Measurements from ENCODE around the gene HOXC9.
A peak's percentile ranks its signal among the peaks of the same experiment; 100 is the strongest.

The HOXC9 gene

DNA sequence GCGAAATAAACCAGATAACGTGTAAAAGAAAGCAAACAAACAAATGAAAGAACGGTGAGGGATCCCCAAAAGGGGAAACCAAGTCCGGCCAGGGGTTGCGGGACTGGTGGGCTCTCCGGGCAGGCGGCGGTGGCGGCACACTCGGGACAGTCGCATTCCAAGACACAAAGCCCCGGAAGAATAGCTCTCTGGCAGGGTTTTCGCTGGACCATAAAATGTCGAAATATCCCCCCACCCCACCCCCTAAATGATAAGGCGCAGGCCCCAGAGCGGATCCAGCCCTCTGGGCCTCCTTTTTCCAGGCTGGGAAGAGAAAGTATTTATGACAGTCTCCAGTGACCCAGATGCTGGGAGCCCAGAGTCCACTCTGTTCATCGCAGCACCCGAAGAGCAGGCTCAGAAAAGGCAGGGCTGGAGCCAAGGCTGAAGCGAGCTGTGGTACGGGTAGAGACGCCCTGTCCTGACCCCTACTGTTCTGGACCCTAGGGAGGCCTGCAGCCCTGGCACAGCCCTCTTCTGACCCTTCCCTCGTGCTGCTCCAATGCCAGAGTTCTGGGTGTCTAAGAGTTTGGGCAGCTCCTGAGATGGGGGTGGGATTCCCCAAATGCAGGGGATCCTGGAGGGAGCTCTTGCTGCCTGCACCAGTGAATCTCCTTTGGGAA lies 6.7 kb downstream of the HOXC9 start:
- H3K4me2 ChIP-seq (ENCODE audit: low read length), result peak overlapping the region; percentile 50; the same call in 1 of the 2 replicates
- H3K27me3 ChIP-seq (ENCODE audit: insufficient read depth, low read length), result 0 out of 2 replicates have a peak, but pooled peaks cover 6% of the 10 kb centered on the region
- no peaks in the 10 kb centered on the region for H4K20me1 ChIP-seq (ENCODE audit: insufficient read depth, low read length)
- no peak overlapping the region; the same call in 1 of the 2 replicates for H3K9ac ChIP-seq (ENCODE audit: low read length)
- no peak overlapping the region for H3K27ac ChIP-seq (ENCODE audit: low read depth, low read length, poor library complexity, severe bottlenecking)
- H3K4me1 ChIP-seq (ENCODE audit: insufficient read depth, low read length, severe bottlenecking), result peaks cover 6% of the 10 kb centered on the region
- TF ChIP-seq EZH2 (IDR thresholded peaks at IDR 0.05; ENCODE audit: borderline replicate concordance, low read length) (no peak), CTCF (IDR thresholded peaks at IDR 0.05; ENCODE audit: low read length) (no peak)
- no peaks in the 10 kb centered on the region for H3K36me3 ChIP-seq (ENCODE audit: insufficient read depth, low read length)
- H2AFZ ChIP-seq (ENCODE audit: low read length), result no peak overlapping the region
- no peaks in the 10 kb centered on the region for H3K79me2 ChIP-seq (ENCODE audit: insufficient read depth, low read length)
- no peak overlapping the region for H3K4me3 ChIP-seq (ENCODE audit: low read depth, low read length, poor library complexity, severe bottlenecking)
- no peaks in the 10 kb centered on the region for H3K9me3 ChIP-seq (ENCODE audit: low read length)
- no peaks in the 10 kb centered on the region for H3F3A ChIP-seq (ENCODE audit: insufficient read depth, low read length)
- no peaks in the 10 kb centered on the region for H3K9me2 ChIP-seq (ENCODE audit: low read depth, low read length)

DNA sequence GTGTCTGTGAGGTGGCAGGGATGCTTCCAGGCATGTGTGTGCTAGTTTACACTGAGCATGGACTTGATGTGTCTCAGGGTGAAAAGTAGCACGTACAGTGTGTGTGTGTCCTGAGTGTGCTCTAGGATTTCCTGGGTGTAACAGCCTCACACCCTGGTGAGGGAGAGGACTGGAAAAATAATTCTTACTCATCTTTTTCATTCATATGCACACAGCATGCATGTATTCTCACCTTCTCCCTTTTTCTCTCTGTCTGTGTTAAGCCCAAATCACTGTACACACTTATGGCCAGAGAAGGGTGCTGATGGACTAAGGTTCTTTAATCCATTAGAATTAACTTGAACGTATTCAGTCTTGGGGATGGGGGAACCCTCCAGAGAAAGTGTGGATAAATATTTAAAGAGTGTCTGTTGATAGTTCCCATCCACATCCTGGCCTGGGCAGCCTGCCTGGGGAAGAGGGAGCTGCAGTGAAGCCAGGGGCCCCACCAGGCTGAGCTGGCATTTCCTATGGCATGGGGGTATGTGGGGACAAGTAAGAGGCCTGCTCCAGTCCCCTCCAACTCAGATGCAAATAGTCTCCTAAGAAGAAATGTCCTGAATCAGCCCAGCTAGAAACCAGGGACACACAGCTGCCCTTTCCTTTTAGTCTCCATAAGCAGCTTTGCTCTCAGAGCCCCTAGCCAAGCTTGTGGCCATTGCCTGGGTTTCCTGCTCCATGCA lies 7.7 kb downstream of the HOXC9 start:
- Histone ChIP-seq H3K9me2 (ENCODE audit: low read depth, low read length) (no peaks in the 10 kb centered on the region), H3K4me1 (ENCODE audit: insufficient read depth, low read length, severe bottlenecking) (peaks cover 6% of the 10 kb centered on the region), H3K9me3 (ENCODE audit: low read length) (no peaks in the 10 kb centered on the region), H3K4me3 (ENCODE audit: low read depth, low read length, poor library complexity, severe bottlenecking) (no peak overlapping the region), H4K20me1 (ENCODE audit: insufficient read depth, low read length) (no peaks in the 10 kb centered on the region), H3K9ac (ENCODE audit: low read length) (no peak overlapping the region), H3K27me3 (ENCODE audit: insufficient read depth, low read length) (peaks cover 7% of the 10 kb centered on the region; the same call in 1 of the 2 replicates), H3K4me2 (ENCODE audit: low read length) (no peak overlapping the region), H3K27ac (ENCODE audit: low read depth, low read length, poor library complexity, severe bottlenecking) (no peak overlapping the region), H3F3A (ENCODE audit: insufficient read depth, low read length) (no peaks in the 10 kb centered on the region), H3K36me3 (ENCODE audit: insufficient read depth, low read length) (no peaks in the 10 kb centered on the region), H3K79me2 (ENCODE audit: insufficient read depth, low read length) (no peaks in the 10 kb centered on the region), H2AFZ (ENCODE audit: low read length) (no peak overlapping the region)
- TF ChIP-seq EZH2 (IDR thresholded peaks at IDR 0.05; ENCODE audit: borderline replicate concordance, low read length) (no peak), CTCF (IDR thresholded peaks at IDR 0.05; ENCODE audit: low read length) (no peak)

GRCh38 chr12:54008260-54008552 lies 8.2 kb downstream of the HOXC9 start:
- Histone ChIP-seq H3K4me2 (ENCODE audit: low read length) (no peak overlapping the region), H3F3A (ENCODE audit: insufficient read depth, low read length) (no peaks in the 10 kb centered on the region), H2AFZ (ENCODE audit: low read length) (no peak overlapping the region), H3K79me2 (ENCODE audit: insufficient read depth, low read length) (no peaks in the 10 kb centered on the region), H3K9ac (ENCODE audit: low read length) (no peak overlapping the region), H3K27me3 (ENCODE audit: insufficient read depth, low read length) (peaks cover 10% of the 10 kb centered on the region; the same call in 1 of the 2 replicates), H3K9me3 (ENCODE audit: low read length) (no peaks in the 10 kb centered on the region), H3K9me2 (ENCODE audit: low read depth, low read length) (no peaks in the 10 kb centered on the region), H4K20me1 (ENCODE audit: insufficient read depth, low read length) (no peaks in the 10 kb centered on the region), H3K27ac (ENCODE audit: low read depth, low read length, poor library complexity, severe bottlenecking) (no peak overlapping the region), H3K4me1 (ENCODE audit: insufficient read depth, low read length, severe bottlenecking) (peaks cover 6% of the 10 kb centered on the region), H3K36me3 (ENCODE audit: insufficient read depth, low read length) (no peaks in the 10 kb centered on the region), H3K4me3 (ENCODE audit: low read depth, low read length, poor library complexity, severe bottlenecking) (no peak overlapping the region)
- TF ChIP-seq EZH2 (IDR thresholded peaks at IDR 0.05; ENCODE audit: borderline replicate concordance, low read length) (no peak), CTCF (IDR thresholded peaks at IDR 0.05; ENCODE audit: low read length) (no peak)

Measured in OCI-LY1 (cell line).